DMS153 treated with DMSO at 0.1 percent for 48 hours (cell line): Measurements from ENCODE around the gene PCBP3.

Experiments
- DNase-seq: peaks from one replicate; lab custom pipeline; 2025; ENCODE audit not compliant: unreplicated experiment; lab: John Stamatoyannopoulos, UW

The PCBP3 gene

GRCh38 chr21:45986316-45987051 lies 343.0 kb downstream of the PCBP3 start:
- no peak for DNase-seq

GRCh38 chr21:45987121-45987711 lies 343.7 kb downstream of the PCBP3 start:
- no peak for DNase-seq

- no peak for DNase-seq
Measured at GRCh38 chr21:45988366-45989347, 345.1 kb downstream of the PCBP3 start.

GRCh38 chr21:45989355-45990048 lies 346.0 kb downstream of the PCBP3 start:
- no peak for DNase-seq

GRCh38 chr21:45990049-45990711 lies 346.7 kb downstream of the PCBP3 start:
- DNase-seq = no peak

GRCh38 chr21:45990741-45991605 lies 347.4 kb downstream of the PCBP3 start:
- no peak for DNase-seq

GRCh38 chr21:45991606-45992300 lies 348.2 kb downstream of the PCBP3 start:
- DNase-seq = no peak
